ENCODE measurements around the gene PTPRM. TPM values are rescaled to one million over a fixed set of nuclear protein-coding genes. Genes with fewer than 3 reads are reported as not detected.

Gene PTPRM
- polyA plus RNA-seq, 3 donors: 0.04 to 2.1 (median 0.66) TPM

DNA sequence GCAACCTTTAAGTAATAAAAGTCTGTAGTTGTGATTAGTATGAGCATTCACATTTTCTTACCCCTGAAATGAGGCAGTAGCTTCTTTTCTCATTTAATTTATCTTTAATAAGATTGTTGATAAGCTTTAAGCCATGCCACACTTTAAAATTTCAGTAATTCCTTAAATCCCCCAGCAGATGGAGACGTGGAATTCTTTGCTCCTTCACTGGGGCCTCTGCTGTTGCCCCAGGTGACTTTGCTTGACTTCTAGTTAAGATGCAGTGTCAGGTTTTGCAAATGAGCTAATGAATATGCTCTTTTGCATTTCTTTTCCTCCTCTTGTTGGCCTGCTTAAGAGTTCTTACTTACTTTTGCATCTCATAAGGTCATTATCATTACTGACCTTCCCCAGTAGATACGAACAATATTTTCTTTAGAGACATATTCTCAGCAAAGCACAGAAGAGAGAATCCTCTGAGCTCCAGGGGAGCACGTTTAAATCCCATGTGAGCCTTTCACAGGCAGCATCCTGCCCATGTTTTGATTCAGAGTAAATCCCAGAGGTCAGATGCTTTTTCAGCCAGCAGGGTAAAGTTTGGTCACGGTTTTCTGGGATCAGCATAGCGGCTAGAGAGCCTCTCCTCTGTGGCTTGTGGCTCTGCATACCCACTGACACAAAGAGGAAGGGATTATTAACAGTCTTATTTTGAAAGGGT is 222.9 kb downstream of the PTPRM start:
- H3K27me3 ChIP-seq (ENCODE audit: control insufficient read depth in 2 of 2, insufficient read depth in 2 of 2, low read length in 2 of 2): no peaks in the 10 kb centered on the region
- no peak overlapping the region for H3K27ac ChIP-seq (ENCODE audit: low read depth in 1 of 2, low read length in 2 of 2)
- DNase-seq: no peak
- no peaks in the 10 kb centered on the region for H3K4me1 ChIP-seq (ENCODE audit: control insufficient read depth in 1 of 2, insufficient read depth in 2 of 2, low read length in 2 of 2)
- H3K27me3 Mint-ChIP-seq (ENCODE audit: low read depth in 3 of 3): no peaks in the 10 kb centered on the region
- no peaks in the 10 kb centered on the region for H3K9me3 ChIP-seq (replicated peaks in 1 of 2; ENCODE audit: control insufficient read depth in 1 of 2, insufficient read depth in 1 of 2, low read length in 2 of 2)
- H3K4me3 Mint-ChIP-seq: no peak overlapping the region
- no peak overlapping the region for H3K4me3 ChIP-seq (replicated peaks in 1 of 3; ENCODE audit: low read depth in 2 of 3, low read length in 3 of 3)
- H2AFZ ChIP-seq (ENCODE audit: insufficient read depth, low read depth, low read length, poor library complexity, severe bottlenecking): no peak overlapping the region
- H3K4me1 Mint-ChIP-seq: no peaks in the 10 kb centered on the region
- no peak overlapping the region for H3K9ac ChIP-seq (ENCODE audit: insufficient read depth, low read length, poor library complexity, severe bottlenecking)
- intact Hi-C loops (cut with micrococcal nuclease): no loop called here
- no peak overlapping the region for H3K4me2 ChIP-seq (replicated peaks; ENCODE audit: extremely low read depth, low read length, poor library complexity, severe bottlenecking)
- H4K20me1 ChIP-seq (ENCODE audit: insufficient read depth, low read length): no peaks in the 10 kb centered on the region
- H3K79me2 ChIP-seq (ENCODE audit: insufficient read depth, low read length): no peaks in the 10 kb centered on the region
- no peaks in the 10 kb centered on the region for H3K9me3 Mint-ChIP-seq
- WGBS (ENCODE audit: insufficient coverage): no CpG with 5 or more reads among the region's 5 CpGs
- no peaks in the 10 kb centered on the region for H3K36me3 Mint-ChIP-seq
- TF ChIP-seq CTCF (IDR thresholded peaks at IDR 0.05): no peak
- no peak overlapping the region for H3K27ac Mint-ChIP-seq
- no peaks in the 10 kb centered on the region for H3K36me3 ChIP-seq (replicated peaks in 1 of 2; ENCODE audit: control insufficient read depth in 1 of 2, insufficient read depth in 2 of 2, low read length in 2 of 2)

- no peaks in the 10 kb centered on the region for H3K9me3 ChIP-seq (replicated peaks in 1 of 2; ENCODE audit: control insufficient read depth in 1 of 2, insufficient read depth in 1 of 2, low read length in 2 of 2)
- no peaks in the 10 kb centered on the region for H3K79me2 ChIP-seq (ENCODE audit: insufficient read depth, low read length)
- H3K4me3 Mint-ChIP-seq: no peak overlapping the region
- no peaks in the 10 kb centered on the region for H3K36me3 Mint-ChIP-seq
- peaks cover 0 to 3% (median 0%) of the 10 kb centered on the region in 7 donors for H3K9me3 Mint-ChIP-seq
- H3K27ac Mint-ChIP-seq: no peak overlapping the region
- DNase-seq: no peak
- no peaks in the 10 kb centered on the region for H3K27me3 ChIP-seq (ENCODE audit: control insufficient read depth in 2 of 2, insufficient read depth in 2 of 2, low read length in 2 of 2)
- H3K27ac ChIP-seq (ENCODE audit: low read depth in 1 of 2, low read length in 2 of 2): no peak overlapping the region
- H4K20me1 ChIP-seq (ENCODE audit: insufficient read depth, low read length): no peaks in the 10 kb centered on the region
- no peak overlapping the region for H3K9ac ChIP-seq (ENCODE audit: insufficient read depth, low read length, poor library complexity, severe bottlenecking)
- WGBS (ENCODE audit: insufficient coverage): no CpG with 5 or more reads among the region's 5 CpGs
- H3K4me1 ChIP-seq (ENCODE audit: control insufficient read depth in 1 of 2, insufficient read depth in 2 of 2, low read length in 2 of 2): no peaks in the 10 kb centered on the region
- no peak for TF ChIP-seq CTCF (IDR thresholded peaks at IDR 0.05)
- no peaks in the 10 kb centered on the region for H3K4me1 Mint-ChIP-seq
- no peaks in the 10 kb centered on the region for H3K36me3 ChIP-seq (replicated peaks in 1 of 2; ENCODE audit: control insufficient read depth in 1 of 2, insufficient read depth in 2 of 2, low read length in 2 of 2)
- H2AFZ ChIP-seq (ENCODE audit: insufficient read depth, low read depth, low read length, poor library complexity, severe bottlenecking): no peak overlapping the region
- no peak overlapping the region for H3K4me2 ChIP-seq (replicated peaks; ENCODE audit: extremely low read depth, low read length, poor library complexity, severe bottlenecking)
- H3K27me3 Mint-ChIP-seq (ENCODE audit: low read depth in 3 of 3): no peaks in the 10 kb centered on the region
- intact Hi-C loops (cut with micrococcal nuclease): no loop called here
- H3K4me3 ChIP-seq (replicated peaks in 1 of 3; ENCODE audit: low read depth in 2 of 3, low read length in 3 of 3): no peak overlapping the region
Measured at GRCh38 chr18:7793100-7793499, 226.0 kb downstream of the PTPRM start.
